HL-60/S4 treated with phorbol 12-myristate 13-acetate at 8.2 ng/mL for 4 days and 3 days (cell line): ENCODE measurements around the gene IKZF4.
"Not testable (repeated sequence)": the region's sequence is repeated elsewhere in the genome, so short reads cannot be mapped to it uniquely, and the experiment has no call there.

Experiments
- in situ Hi-C: fragments of 300-500 bp; cut with MboI; formaldehyde crosslinking; loops from 2 replicates; pipeline ENCODE4 v1.15.0; 2022; ENCODE audit warnings: low sequenced_read_pairs

IKZF4 gene

GRCh38 chr12:56037161-56037560, 16.3 kb downstream of the IKZF4 start:
- in situ Hi-C loops = no loop called here

GRCh38 chr12:56038022-56038655, 17.3 kb downstream of the IKZF4 start:
- in situ Hi-C loops = no loop called here

- in situ Hi-C loops = no loop called here
Measured at GRCh38 chr12:56040151-56040550, 19.3 kb downstream of the IKZF4 start.

- in situ Hi-C loops = no loop called here
Measured at GRCh38 chr12:56040963-56041551, 20.2 kb downstream of the IKZF4 start.

- in situ Hi-C loops = no loop called here
Measured at GRCh38 chr12:56041552-56042429, 20.9 kb downstream of the IKZF4 start, which contains the start of gene RPS26. TSS of gene RPS26 (plus strand) at chr12:56041918. CDS start at chr12:56042167, 249 bp downstream.

- in situ Hi-C loops = not testable (repeated sequence)
Measured at GRCh38 chr12:56042430-56042813, 21.6 kb downstream of the IKZF4 start.

- in situ Hi-C loops = no loop called here
Measured at GRCh38 chr12:56042843-56043242, 22.0 kb downstream of the IKZF4 start.

- in situ Hi-C loops = no loop called here
Measured at GRCh38 chr12:56046027-56046780, 25.4 kb downstream of the IKZF4 start.

GRCh38 chr12:56053407-56053893, 32.6 kb downstream of the IKZF4 start:
- in situ Hi-C loops = no loop called here

GRCh38 chr12:56059964-56060363, 39.1 kb downstream of the IKZF4 start:
- in situ Hi-C loops = not testable (repeated sequence)

- in situ Hi-C loops = no loop called here
Measured at GRCh38 chr12:56061982-56062381, 41.1 kb downstream of the IKZF4 start.

GRCh38 chr12:56062996-56063395, 42.2 kb downstream of the IKZF4 start:
- in situ Hi-C loops = no loop called here

- in situ Hi-C loops = no loop called here
Measured at GRCh38 chr12:56071648-56072047, 50.8 kb downstream of the IKZF4 start.

- in situ Hi-C loops = no loop called here
Measured at GRCh38 chr12:56074396-56074795, 53.6 kb downstream of the IKZF4 start.

GRCh38 chr12:56077966-56078365, 57.1 kb downstream of the IKZF4 start:
- in situ Hi-C loops = not testable (repeated sequence)

- in situ Hi-C loops = no loop called here
Measured at GRCh38 chr12:56078427-56078826, 57.6 kb downstream of the IKZF4 start.

- in situ Hi-C loops = no loop called here
Measured at GRCh38 chr12:56078931-56079722, 58.3 kb downstream of the IKZF4 start.

- in situ Hi-C loops = no loop called here
Measured at GRCh38 chr12:56079723-56080555, 59.1 kb downstream of the IKZF4 start, which contains the start of gene ERBB3. TSS of gene ERBB3 (plus strand) at chr12:56080165. CDS start at chr12:56080301, 136 bp downstream.

GRCh38 chr12:56080556-56081138, 59.8 kb downstream of the IKZF4 start:
- in situ Hi-C loops = no loop called here
